GM21447 (cell line): ENCODE results near the gene NRBF2.
"Not testable (repeated sequence)": the region's sequence is repeated elsewhere in the genome, so short reads cannot be mapped to it uniquely, and the experiment has no call there.

ENCODE experiments used
- ATAC-seq: cut with Tn5 transposase; IDR thresholded peaks from one replicate; pipeline ENCODE4 v1.9.1; 2021; ENCODE audit not compliant: unreplicated experiment

The NRBF2 gene

DNA sequence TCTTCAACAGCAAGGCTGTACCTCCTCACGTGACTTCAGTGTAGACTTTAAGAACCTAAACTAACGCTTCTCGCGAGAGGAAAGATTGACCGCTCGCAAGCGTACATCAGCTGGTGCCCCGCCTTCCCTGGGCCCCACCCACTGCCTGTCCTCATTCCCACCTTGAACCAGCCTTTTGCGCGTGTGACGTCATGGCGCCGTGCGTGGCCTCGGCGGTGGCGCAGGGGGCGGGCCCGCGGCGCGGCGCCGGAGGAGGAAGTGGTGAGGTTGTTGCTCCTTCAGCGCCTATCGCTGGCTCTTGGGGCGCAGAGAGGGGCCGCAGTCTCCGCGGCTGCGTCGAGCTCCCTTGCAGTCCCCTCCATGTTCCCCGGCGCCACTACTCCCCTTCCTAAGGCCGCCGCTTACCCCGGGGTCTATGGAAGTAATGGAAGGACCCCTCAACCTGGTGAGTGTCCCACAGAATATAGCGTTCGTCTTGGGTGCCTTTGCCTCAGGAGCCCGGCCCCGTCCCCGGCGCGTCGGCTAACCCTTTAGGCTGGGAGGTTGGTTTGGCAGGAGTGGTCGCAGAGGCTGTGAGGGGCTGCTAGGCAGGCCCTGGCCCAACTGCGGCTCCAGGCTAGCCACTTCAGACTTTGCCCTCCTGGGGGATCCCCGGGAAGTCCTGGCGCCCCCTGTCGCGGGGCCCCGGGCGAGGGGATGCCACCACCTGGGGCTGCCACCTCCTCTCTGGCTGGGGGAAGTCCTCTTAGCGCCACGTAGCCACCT is at the start of gene NRBF2:
Gene NRBF2, plus strand, starts transcription at position 273 of the 765 bp plus-strand sequence. Its CDS starts 143 bp downstream, at position 416.
- ATAC-seq, result peak; percentile 95

DNA sequence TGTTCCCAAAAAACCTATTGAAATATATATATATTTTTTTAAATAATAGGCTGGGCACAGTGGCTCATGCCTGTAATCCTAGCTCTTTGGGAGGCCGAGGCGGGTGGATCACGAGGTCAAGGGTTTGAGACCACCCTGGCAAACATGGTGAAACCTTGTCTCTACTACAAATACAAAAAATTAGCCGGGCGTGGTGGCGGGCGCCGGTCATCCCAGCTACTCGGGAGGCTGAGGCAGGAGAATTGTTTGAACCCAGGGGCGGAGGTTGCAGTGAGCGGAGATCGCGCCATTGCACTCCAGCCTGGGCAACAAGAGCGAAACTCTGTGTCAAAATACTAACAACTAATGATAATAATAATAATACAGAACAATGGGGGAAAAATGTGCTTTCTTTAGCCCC is 49.7 kb upstream of the NRBF2 start:
- ATAC-seq, result not testable (repeated sequence)

DNA sequence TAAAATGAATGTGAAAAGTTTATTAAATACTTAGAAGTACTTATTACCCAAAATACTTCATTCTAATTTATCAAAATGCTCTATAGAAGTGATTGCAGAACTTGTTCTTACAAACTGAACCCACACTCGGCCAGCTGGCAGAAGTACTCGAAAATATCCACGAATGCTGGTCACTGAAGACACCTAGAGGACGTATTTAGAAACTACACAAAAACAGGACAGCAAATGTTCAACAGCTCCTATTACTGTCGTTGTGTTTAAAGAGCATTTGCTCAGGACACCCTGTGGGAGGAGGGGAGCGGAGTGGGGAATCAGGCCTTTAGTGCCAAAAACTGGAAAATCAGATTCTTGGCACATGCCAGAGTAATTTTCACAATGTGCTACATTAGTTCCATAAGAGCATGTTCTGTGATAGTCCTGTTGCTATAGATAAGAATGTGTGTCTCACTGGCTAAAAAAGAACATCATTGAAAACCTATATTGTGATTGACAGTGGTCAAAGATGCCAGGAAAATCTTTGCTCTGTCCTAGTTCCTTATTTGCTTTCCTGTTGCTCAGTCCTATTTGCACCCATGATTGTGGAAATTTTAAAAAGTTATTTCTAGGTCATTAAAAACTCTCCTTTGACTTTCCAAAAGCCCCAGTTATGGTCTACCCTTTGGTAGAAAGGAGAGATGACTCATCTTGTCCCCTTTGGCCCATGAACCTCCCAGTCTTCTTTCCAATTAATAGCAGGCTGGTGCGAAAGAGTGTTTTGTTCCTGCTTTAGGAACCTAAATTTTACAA is 49.0 kb upstream of the NRBF2 start:
- ATAC-seq, result peak; percentile 88

DNA sequence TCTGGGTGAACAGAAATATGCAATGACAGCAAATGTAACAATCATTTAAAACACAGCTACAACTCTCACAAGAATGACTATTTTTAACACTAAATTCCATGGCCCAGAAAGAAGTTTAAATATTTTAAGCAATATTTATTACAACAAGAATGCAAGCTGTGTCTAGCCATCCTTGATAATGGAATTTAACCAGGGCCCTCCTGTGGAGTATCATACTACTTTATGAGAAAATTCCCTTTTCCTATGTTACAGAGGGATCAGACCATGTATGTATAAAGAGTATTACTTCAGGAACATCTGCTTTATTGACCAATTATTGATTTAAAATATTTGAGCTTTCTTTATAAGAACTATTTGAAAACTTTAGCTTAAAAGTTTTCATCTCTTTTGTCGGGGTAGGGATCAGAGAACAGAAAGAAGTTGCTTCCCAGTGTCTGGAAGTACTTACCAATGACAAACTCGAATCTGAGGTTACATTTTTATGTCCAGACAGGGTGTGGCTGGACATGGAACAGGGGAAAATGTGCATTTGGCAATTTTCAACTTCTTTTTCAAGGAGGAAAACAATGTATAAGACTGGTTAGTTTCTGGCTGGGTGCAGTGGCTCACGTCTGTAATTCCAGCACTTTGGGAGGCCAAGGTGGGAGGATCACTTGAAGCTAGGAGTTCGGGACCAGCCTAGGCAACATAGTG is 48.3 kb upstream of the NRBF2 start:
- no peak for ATAC-seq

DNA sequence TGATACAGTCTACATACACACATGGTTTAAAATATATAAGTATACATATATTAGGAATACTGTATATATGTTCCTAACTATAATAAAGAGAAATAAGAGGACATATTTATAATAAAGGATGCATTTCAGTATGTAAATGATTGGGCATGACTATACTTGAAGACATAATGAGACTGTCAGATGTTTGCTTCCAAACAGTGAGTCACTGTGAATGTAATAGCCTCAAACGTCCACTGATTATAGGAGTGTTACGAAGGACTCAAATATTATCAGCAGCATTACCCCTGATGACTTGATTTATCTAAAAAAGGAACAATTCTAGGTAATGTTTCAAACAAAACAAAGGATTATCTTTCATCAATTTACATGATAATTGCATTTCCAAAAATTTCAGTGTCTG is 39.9 kb upstream of the NRBF2 start:
- no peak for ATAC-seq

DNA sequence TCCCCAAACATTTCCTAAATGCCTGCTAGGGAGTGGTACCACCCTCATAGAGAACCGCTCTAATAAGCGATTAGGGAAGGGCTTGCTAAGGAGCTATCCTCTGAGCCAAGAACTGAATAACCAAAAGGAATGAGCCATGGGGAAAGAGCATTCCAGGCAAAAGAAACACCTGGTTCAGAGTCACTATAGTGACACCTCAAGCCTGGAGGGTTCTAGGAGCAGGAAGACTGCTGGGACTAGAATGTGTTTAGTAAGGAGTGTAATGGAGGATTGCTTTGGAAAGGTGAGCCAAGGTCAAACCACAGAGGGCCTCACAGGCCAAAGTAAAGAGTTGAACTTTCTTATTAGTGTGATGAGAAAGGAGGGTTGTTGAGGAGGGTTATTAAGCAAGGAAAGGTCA is 38.7 kb upstream of the NRBF2 start:
- ATAC-seq, result no peak

DNA sequence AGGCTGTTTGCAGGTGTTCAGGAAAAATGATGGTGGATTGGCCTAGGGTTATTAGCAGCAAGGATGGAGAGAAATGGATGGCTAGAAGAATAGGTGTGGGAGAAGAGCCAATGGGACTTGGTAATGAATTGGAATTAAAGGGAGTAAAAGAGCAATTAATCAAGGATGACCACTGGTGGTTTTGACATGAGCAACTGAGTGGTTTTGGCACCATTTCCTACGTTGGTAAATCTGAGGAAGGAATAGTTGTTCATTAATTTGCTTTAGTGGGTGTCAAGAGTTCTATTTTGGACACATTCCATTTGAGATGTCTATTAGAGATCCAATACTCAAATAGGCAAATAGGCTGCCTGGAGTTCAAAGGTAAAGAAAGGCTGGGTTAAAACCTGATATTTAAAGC is 38.2 kb upstream of the NRBF2 start:
- no peak for ATAC-seq

DNA sequence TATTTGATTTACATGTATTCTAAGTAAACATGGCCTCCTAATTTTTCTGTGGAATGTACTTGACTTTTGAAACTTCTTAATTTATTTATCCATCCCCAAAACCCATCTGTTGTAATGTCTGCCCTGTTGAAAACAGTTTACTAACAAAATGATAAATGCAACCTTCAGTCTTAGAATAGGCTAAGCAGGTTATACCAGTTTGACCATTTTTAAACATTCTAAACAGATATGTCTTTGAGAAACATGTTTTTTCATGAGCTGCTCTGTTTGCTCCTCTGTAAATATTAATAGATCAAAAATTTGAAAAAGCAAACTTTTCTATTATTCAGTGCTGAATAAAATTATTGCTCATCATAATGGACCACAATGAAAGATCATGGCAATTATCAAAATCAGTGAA is 33.4 kb upstream of the NRBF2 start:
- ATAC-seq, result no peak

DNA sequence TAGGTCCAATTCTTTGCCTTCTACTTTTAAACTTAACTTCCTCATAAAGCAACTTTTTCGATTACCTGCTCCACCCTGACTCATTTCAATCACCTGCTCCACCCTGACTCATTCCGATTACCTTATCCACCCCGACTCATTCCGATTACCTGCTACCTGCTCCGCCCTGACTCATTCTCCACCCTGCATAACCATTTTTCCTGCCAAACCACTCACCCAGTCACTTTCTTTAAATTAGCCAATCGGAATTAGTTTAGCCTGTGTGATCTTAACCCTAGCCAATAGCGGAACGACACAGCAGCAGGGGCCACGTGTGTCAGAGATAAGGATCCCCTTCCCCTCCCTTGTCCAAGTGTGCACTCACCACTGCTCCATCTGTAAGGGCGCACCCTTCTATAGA is 32.0 kb upstream of the NRBF2 start:
- ATAC-seq, result not testable (repeated sequence)

DNA sequence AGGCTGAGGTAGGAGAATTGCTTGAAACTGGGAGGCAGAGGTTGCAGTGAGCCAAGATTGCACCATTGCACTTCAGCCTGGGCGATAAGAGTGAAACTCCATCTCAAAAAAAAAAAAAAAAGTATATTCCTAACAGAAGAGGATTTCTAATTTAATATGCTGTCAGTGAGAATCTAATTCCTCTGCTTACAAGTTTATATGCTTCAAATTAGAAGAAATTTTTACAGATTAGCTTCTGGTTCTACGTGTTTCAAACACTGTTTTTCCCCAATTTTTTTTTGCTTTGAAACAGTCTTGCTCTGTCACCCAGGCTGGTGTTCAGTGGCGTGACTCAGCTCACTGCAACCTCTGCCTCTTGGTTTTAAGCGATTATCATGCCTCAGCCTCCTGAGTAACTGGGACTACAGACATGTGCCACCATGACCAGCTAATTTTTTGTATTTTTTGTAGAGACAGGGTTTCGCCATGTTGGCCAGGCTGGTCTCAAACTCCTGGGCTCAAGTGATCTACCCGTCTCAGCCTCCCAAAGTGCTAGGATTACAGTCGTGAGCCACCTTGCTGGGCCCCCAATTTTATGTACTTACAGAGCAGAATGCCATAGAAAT is 30.7 kb upstream of the NRBF2 start:
- ATAC-seq, result not testable (repeated sequence)

DNA sequence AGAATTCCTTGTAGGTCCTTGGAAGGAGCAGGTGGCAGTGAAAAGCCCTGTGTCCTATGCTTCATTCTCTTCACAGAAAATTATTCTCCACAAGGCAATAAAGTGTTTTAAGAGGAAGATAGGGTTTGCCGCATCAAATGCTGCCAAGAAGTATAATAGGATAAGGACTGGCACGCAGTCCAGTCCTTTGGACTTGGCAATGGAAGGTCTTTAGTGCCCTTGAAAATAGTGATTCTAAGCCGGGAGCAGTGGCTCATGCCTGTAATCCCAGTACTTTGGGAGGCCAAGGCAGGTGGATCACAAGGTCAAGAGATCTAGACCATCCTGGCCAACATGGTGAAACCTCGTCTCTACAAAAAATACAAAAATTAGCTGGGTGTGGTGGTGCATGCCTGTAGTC is 29.9 kb upstream of the NRBF2 start:
- not testable (repeated sequence) for ATAC-seq

DNA sequence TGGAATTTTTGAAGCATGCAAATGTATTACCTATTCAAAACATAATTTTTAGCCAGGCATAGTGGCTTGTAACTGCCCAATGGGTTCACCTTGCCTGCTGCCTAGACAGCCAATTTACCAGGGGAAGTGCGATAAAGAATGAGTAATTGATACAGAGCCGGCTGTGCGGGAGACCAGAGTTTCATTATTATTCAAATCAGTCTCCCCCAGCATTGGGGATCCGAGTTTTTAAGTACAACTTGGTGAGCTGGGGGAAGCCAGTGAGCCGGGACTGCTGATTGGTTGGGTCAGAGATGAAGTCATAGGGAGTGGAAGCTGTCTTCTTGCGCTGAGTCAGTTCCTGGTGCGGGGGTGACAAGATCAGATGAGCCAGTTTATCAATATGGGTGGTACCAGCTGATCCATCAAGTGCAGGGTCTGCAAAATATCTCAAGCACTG is 29.1 kb upstream of the NRBF2 start:
- no peak for ATAC-seq

DNA sequence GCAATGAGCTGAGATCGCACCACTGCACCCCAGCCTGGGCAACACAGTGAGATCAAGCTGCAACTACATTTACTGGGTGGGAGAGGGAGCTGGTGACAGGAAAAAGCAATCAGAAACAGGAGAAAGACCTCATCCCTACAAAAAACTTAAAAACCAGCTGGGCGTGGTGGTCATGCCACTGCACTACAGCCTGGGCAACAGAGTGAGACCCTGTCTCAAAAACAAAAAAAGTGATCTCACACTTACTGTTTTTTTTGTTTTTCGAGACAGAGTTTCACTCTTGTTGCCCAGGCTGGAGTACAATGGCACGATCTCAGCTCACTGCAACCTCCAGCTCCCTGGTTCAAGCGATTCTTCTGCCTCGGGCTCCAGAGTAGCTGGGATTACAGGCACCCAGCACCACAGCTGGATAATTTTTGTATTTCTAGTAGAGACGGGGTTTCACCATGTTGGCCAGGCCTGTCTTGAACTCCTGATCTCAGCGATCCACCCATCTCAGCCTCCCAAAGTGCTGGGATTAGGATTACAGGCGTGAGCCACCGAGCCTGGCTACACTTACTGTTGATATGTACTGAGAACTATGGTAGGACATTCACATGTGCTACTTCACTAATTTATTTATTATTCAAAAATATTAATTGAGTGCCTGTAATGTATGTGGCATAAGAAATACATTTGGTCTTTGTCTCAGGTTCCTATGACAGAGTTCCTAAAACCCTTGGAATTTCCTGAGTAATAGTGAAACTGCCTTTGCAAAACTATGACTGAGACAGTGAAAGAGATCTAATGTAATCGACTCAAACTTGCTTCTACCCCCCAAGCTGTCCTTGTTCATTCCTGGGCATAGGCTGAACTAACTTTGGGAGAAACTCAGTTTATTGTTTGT is 27.7 kb upstream of the NRBF2 start:
- ATAC-seq, result no peak

DNA sequence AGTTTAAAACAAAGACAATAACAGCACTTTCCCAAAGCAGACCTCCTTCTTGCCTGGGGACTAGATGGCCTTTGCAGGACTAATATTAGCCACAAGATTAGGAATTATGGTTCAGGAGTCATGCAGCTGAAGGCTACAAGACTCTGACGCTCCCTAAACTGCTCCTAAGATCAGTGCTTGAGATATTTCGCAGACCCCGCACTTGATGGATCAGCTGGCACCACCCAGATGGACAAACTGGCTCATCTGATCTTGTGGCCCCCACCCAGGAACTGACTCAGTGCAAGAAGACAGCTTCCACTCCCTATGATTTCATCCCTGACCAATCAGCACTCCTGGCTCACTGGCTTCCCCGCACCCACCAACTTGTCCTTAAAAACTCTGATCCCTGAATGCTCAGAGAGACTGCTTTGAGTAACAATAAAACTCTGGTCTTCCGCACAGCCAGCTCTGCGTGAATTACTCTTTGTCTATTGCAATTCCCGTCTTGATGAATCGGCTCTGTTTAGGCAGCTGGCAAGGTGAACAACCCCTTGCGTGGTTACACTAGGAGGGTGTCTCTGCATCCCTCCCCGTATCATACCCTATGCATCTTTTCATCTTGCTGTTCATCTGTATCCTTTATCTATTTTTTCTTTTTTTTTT is 26.9 kb upstream of the NRBF2 start:
- ATAC-seq, result no peak

DNA sequence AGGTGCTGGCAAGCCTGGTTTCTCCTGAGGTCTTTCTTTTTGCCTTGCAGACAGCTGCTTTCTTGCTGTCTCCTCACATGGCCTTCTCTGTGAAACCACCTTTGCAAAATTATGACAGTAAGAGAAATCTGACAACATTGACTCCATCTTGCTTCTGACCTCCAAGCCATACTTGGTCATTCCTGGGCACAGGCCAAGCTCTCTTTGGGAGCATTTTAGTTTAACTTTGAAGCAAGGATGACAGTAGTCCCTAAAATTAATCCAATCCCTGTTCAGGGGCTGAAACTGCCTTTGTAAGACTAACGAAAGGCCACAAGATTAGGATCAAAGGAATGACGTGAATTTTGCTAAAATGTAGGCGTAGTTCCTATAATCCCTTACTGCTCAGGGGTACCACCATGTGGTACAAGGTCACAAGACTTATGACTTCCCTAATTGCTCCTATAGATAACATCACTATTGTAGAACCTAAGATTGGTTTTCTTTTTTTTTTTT is 25.1 kb upstream of the NRBF2 start:
- ATAC-seq, result no peak

DNA sequence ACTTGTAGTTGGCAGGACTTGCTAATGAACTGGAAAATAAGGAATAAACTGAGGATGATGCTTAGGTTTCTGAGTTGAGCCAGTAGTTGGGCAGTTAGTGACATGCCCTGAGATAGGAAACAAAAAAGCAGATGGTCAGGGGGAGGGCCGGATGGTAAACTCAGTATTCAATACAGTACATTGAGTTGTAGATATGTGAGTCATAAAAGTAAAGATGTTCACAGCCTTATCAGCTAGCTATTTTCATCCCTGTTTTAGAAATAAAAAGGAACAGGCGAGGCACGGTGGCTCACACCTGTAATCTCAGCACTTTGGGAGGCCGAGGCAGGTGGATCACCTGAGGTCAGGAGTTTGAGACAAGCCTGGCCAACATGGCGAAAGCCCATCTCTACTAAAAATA is 22.2 kb upstream of the NRBF2 start:
- ATAC-seq, result no peak

DNA sequence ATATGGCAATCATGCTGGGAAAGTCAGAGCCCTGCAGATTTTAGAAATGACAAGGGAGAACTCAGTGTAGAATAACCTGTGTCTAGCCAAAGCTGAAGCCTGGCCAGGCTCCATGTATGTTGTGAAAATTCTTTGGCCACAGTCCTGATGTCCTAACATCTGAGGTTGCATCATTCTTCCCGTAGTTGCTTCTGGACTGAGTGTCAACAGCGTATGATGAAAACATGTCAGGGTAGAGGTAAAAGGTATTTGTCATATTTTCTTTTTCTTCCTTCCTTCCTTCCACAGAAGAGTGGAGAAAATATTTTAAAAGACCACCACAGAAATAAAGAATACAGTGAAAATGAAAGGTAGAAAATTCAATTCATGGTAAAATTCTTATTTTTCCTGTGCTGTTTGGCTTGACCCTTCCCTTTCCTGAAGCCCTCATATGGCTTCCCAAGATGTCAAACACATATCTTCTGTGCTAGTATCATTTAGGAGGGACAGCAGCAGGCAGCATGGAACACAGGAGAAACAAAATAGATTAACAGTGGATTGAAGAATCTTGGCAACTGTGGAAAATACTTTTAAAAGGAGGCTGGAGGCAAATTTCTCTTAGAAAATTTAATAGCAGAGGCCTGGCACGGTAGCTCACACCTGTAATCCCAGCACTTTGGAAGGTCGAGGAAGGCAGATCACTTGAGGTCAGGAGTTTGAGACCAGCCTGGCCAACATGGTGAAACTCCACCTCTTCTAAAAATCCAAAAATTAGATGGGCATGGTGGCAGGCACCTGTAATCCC is 18.9 kb upstream of the NRBF2 start:
- ATAC-seq, result no peak

DNA sequence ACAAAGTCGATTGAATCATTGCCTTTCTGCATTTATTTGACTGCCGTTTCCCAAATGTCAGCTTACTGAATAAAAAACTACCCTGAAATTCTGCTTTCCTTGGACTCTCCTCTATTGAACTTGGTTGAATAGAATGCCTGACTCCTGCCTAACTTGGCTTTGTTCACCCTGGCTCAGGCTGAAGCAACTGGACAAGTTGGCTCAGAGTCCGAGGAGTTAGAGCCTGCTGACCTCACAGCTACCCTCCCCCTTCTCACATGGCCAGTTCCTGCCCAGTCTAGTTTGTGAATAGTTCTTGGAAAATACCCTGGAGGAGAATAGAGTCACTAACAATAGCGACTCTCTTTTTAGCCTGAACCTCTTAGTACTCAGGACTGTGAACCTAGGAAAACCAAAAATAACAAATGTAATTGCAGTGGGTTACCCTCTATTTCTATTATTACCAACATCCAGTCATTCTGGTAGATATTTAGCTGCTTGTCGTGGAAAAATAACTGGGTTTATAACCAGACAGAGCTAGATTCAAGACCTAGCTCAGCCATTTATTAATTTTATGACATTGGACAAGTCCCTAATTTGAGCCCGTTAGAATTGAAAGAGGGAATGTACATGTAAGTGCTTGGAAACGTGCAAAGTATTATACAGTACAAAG is 17.3 kb upstream of the NRBF2 start:
- ATAC-seq, result no peak
